ENCODE data around the gene GNL3. TPM values are rescaled to one million over a fixed set of nuclear protein-coding genes. Genes with fewer than 3 reads are reported as not detected.
"Not testable (repeated sequence)": the region's sequence is repeated elsewhere in the genome, so short reads cannot be mapped to it uniquely, and the experiment has no call there.

Gene GNL3
- polyA plus RNA-seq, 1 donor, result 72.9 TPM

DNA sequence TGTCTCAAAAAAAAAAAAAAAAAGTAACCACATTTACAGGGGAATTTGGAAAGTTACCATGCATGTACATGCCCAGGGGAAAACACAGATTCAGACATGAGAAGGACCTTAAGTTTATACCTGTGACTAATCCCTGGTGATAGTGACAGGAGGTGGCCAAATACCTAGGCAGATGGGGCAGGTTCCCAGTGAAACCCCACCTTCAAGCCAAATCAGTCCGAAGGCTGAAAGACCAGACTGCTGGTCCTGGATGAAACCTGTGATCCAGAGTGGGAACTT lies 35.8 kb downstream of the GNL3 start:
- DNase-seq, result no peak

DNA sequence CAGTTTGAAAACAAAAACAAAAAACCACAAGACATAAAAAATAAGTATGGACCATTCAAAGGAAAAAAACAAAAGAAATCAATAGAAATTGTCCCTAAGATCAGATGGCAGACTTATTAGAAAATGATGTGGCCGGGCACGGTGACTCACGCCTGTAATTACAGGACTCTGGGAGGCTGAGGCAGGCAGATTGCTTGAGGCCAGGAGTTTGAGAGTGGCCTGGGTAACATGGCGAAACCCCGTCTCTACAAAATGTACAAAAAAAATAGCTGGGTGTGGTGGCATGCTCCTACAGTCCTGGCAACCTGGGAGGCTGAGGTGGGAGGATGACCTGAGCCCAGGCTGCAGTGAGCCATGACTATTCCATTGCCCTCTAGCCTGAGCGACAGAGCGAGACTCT lies 36.7 kb downstream of the GNL3 start:
- DNase-seq, result no peak

DNA sequence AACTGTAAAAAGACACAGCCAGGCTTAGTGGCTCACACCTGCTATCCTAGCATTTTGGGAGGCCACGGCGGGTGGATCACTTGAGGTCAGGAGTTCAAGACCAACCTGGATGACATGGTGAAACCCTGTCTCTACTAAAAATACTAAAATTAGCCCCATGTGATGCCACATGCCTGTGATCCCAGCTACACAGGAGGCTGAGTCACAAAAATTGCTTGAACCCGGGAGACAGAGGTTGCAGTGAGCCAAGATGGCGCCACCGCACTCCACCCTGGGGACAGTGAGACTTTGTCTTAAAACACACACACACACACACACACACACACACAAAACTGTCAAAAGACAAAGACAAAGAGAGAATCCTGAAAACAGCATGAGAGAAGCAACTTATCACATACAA lies 38.1 kb downstream of the GNL3 start:
- DNase-seq, result no peak

DNA sequence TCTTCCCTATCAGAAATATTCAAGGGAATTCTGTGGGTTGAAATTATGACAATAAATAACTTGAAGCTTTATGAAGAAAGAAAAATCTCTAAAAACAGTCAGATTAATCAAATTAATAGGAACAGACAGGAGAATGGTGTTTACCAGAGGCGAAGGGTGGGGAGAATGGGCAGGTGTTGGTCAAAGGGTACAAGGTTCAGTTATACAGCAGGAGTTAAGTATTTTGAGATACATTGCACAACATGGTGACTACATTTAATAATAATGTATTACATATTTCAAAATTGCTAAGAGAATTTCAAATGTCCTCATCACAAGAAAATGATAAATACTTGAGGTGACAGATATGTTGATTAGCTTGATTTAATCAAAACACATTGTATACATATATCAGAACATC lies 38.7 kb downstream of the GNL3 start:
- DNase-seq, result no peak

DNA sequence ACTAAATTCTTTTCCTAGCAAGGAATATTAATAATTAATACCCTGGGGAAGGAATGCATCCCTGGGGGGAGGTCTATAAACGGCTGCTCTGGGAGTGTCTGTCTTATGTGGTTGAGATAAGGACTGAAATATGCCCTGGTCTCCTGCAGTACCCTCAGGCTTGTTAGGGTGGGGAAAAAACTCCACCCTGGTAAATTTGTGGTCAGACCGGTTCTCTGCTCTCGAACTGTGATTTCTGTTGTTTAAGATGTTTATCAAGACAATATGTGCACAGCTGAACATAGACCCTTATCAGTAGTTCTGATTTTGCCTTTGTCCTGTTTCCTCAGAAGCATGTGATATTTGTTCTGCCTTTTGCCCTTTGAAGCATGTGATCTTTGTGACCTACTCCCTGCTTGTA lies 42.9 kb downstream of the GNL3 start:
- DNase-seq, result not testable (repeated sequence)

DNA sequence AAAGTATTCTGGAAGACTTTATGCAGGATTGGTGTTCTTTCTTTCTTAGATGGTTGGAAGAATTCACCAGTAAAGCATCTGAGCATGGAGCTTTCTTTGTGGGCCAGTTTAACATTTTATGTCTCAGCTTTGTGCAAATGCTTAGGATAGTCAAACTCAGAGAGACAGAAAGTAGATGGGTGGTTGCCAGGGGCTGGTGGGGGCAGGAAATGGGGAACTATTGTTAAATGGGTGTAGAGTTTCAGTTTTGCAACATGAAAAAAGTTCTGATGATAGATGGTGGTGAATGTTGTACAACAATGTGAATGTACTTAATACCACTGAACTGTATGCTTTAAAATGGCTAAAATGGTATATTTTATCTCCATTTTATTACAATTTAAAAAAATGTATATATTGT lies 44.8 kb downstream of the GNL3 start:
- DNase-seq, result no peak

DNA sequence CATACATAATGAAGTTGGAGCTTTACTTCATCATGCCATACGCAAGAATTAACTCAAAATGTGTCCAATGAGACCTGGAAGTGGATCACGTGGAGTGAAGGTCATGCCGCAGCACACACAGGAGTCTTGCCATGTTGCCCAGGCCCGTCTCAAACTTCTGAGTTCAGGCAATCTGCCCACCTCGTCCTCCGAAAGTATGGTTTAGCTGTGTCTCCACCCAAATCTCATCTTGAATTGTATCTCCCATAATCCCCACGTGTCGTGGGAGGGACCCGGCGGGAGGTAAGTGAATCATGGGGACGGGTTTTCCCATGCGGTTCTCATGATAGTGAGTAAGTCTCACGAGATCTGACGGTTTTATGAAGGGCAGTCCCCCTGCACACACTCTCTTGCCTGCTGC lies 45.8 kb downstream of the GNL3 start:
- no peak for DNase-seq

DNA sequence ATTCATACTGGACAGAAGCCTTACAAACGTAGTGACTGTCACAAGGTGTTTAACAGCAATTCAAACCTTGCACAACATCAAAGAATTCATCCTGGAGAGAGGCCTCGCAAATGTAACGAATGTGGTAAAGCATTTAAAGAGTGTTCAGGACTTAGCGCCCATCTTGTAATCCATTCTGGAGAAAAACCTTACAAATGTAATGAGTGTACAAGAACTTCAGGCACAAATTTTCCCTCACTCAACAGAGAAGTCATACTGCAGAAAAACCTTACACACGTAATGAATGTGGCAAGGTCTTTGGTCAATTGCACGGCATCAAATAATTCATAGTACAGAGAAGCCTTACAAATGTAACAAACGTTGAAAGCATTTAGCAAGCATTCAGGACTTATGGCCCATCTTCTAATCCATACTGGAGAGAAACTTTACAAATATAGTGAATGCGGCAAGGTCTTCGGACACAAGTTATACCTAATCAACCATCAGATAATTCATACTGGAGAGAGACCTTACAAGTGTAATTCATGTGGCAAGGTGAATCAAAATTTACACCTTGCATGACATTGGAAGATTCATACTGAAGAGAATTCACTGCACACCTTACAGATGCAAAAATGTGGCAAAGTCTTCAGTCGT lies 47.5 kb downstream of the GNL3 start:
- DNase-seq, result no peak

DNA sequence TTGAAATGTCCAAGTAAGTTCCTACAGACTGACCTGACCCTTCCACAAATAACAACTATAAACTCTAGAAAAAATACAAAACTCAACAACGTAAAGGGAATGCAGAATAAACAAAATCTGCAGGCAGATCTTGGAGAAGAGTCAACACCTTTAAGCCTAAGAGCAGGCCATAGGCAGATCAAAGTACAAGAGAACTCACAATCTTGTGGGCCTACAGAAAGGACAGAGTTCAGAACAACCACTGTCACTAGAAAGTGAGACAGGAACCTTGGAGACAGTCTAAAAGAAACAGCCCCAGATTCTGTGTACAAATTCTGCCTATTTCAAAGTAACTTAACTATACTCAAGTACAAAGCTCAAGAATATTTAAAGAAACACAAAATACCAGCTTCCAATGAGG lies 53.9 kb downstream of the GNL3 start:
- DNase-seq, result no peak

DNA sequence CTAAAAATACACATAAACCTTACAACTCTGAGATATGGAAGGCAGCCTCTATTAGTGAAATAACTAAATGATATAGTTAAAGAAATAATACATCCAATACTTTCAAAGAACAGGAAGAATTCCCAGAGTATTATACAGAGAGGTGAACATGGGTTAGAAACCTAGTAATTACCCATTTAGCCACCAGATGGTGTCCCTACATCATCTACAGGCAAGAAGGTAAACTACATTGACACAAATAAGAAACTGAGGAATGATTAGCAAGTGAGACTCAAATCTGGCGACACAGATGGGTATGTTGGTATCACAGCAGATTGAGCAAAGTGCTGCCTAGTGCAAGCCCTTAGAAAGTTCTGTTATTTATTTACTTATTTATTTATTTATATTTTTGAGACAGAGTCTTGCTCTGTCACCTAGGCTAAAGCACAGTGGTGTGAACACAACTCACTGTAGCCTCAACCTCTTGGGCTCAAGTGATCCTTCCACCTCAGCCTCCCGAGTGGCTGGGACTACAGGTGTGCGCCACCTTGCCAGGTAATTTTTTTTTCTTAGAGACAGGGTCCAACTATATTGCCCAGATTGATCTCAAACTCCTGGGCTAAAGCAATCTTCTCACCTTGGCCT lies 56.7 kb downstream of the GNL3 start:
- peak; percentile 20 for DNase-seq

DNA sequence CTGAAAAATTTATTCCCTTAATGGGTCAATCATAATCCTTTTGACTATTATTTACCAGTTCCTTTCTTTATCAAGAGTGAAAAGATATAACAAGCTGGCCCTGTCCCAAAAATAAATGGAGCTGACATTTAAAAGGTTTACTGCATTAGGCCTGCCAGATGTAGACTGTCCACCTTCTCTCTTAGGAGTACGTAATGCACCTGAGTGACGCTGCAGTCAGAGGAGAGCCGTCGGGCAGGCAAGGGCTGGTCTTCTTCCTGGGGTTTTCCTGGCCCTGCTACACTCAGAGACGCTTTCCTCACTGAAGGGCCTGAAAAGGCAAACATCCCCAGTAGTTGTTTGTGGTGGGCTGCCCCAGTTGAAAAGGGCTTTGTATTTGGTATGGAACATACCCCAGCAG lies 57.3 kb downstream of the GNL3 start:
- no peak for DNase-seq

DNA sequence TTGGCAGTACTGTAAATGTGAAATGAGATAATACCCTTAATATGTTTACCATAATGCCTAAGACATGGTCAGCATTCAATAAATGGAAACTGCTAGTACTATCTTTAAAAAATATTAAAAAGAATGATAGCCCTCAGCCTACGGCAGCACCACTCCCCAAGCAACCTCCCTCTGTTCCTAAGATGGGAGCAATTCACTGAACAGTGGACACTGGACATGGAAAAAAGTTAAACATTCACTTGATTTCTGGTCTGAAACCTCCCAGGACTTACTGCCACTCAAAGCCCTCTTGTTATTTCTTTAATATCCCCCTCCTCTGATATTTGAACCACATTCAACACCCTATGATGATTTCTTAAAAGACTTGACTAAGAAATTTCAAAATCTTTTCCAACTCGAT lies 57.9 kb downstream of the GNL3 start:
- no peak for DNase-seq

Other genes starting within 250 kb of the GNL3 start
- gene SEMA3G, start 240.9 kb upstream of the GNL3 start, polyA plus RNA-seq (ENCODE audit: insufficient read length), result 18.7 TPM
- 467 TPM for gene TNNC1, start 232.0 kb upstream of the GNL3 start, polyA plus RNA-seq (ENCODE audit: insufficient read length)
- gene NISCH, start 230.4 kb upstream of the GNL3 start, polyA plus RNA-seq (ENCODE audit: insufficient read length), result 71.5 TPM
- 59.9 TPM for gene STAB1, start 190.7 kb upstream of the GNL3 start, polyA plus RNA-seq (ENCODE audit: insufficient read length)
- 78.3 TPM for gene NT5DC2, start 152.2 kb upstream of the GNL3 start, polyA plus RNA-seq (ENCODE audit: insufficient read length)
- gene UQCC5, start 149.4 kb upstream of the GNL3 start, polyA plus RNA-seq (ENCODE audit: insufficient read length), result 12.2 TPM
- gene PBRM1, start 119 bp upstream of the GNL3 start, polyA plus RNA-seq (ENCODE audit: insufficient read length), result 52.6 TPM
- 54.8 TPM for gene GLT8D1, start 19.8 kb downstream of the GNL3 start, polyA plus RNA-seq (ENCODE audit: insufficient read length)
- 79.2 TPM for gene SPCS1, start 20.1 kb downstream of the GNL3 start, polyA plus RNA-seq (ENCODE audit: insufficient read length)
- gene NEK4, start 84.9 kb downstream of the GNL3 start, polyA plus RNA-seq (ENCODE audit: insufficient read length), result 11.0 TPM
- gene ITIH1, start 91.6 kb downstream of the GNL3 start, polyA plus RNA-seq (ENCODE audit: insufficient read length), result 0.13 TPM
- 1.1 TPM for gene ITIH3, start 108.8 kb downstream of the GNL3 start, polyA plus RNA-seq (ENCODE audit: insufficient read length)
- gene ITIH4, start 144.6 kb downstream of the GNL3 start, polyA plus RNA-seq (ENCODE audit: insufficient read length), result 38.3 TPM
- gene MUSTN1, start 149.0 kb downstream of the GNL3 start, polyA plus RNA-seq (ENCODE audit: insufficient read length), result 203 TPM
- gene STIMATE, start 211.5 kb downstream of the GNL3 start, polyA plus RNA-seq (ENCODE audit: insufficient read length), result 7.5 TPM

All from hindlimb muscle (tissue), 1 donor.